ENCODE measurements around the gene CCDC27.

Gene CCDC27

GRCh38 chr1:3735688-3736087 lies 16.6 kb upstream of the CCDC27 start:
- ChIA-PET POLR2A (no interaction called here), CTCF (interaction anchor here (1.3 kb wide), 1 partner anchor 34 kb away, joined by 3 read pairs; no protein-coding TSS in a partner anchor)
- DNase-seq (ENCODE audit: extremely low spot score), result no peak
- no peak for TF ChIP-seq CTCF (IDR thresholded peaks at IDR 0.05; ENCODE audit: control extremely low read depth, extremely low read depth, low read depth, missing control alignments)

GRCh38 chr1:3736131-3736561 lies 16.1 kb upstream of the CCDC27 start:
- CTCF ChIA-PET, result no interaction called here
- POLR2A ChIA-PET, result no interaction called here
- TF ChIP-seq CTCF (IDR thresholded peaks at IDR 0.05; ENCODE audit: control extremely low read depth, extremely low read depth, low read depth, missing control alignments), result no peak
- DNase-seq (ENCODE audit: extremely low spot score), result no peak

- TF ChIP-seq CTCF (IDR thresholded peaks at IDR 0.05; ENCODE audit: control extremely low read depth, extremely low read depth, low read depth, missing control alignments), result no peak
- ChIA-PET POLR2A (no interaction called here), CTCF (no interaction called here)
- DNase-seq (ENCODE audit: extremely low spot score), result no peak
Observed at GRCh38 chr1:3736708-3737107, 15.5 kb upstream of the CCDC27 start.

- CTCF ChIA-PET, result interaction anchor here (1.3 kb wide), 1 partner anchor 14 kb away, joined by 3 read pairs; the partner anchor contains the start of gene CCDC27
Observed at GRCh38 chr1:3738943-3739342, 13.3 kb upstream of the CCDC27 start.

GRCh38 chr1:3740042-3740441 lies 12.2 kb upstream of the CCDC27 start:
- ChIA-PET CTCF (interaction anchor here (1.1 to 1.3 kb wide), 2 partner anchors 12 to 62 kb away, joined by 3 read pairs; partner anchors contain the start of gene CCDC27), POLR2A (no interaction called here)
- no peak for DNase-seq (ENCODE audit: extremely low spot score)
- no peak for TF ChIP-seq CTCF (IDR thresholded peaks at IDR 0.05; ENCODE audit: control extremely low read depth, extremely low read depth, low read depth, missing control alignments)

More at GRCh38 chr1:3738943-3739342, 13.3 kb upstream of the CCDC27 start:
- DNase-seq (ENCODE audit: extremely low spot score), result no peak
- POLR2A ChIA-PET, result no interaction called here
- no peak for TF ChIP-seq CTCF (IDR thresholded peaks at IDR 0.05; ENCODE audit: control extremely low read depth, extremely low read depth, low read depth, missing control alignments)

GRCh38 chr1:3740752-3741151 lies 11.5 kb upstream of the CCDC27 start:
- ChIA-PET POLR2A (no interaction called here), CTCF (interaction anchor here (1.1 kb wide), 1 partner anchor 61 kb away, joined by 3 read pairs; no protein-coding TSS in a partner anchor)
- no peak for DNase-seq (ENCODE audit: extremely low spot score)
- no peak for TF ChIP-seq CTCF (IDR thresholded peaks at IDR 0.05; ENCODE audit: control extremely low read depth, extremely low read depth, low read depth, missing control alignments)

Data from GM10248 (cell line).